ENCODE data around the gene ANTXR1. TPM values are rescaled to one million over a fixed set of nuclear protein-coding genes. Genes with fewer than 3 reads are reported as not detected.

ANTXR1 gene
- total and polyA plus RNA-seq, 9 of the 15 experiments (the other 6 are each of a cell fraction or from before 2014, with no cell fraction given) = 0.07 to 1.00 (median 0.54) TPM

DNA sequence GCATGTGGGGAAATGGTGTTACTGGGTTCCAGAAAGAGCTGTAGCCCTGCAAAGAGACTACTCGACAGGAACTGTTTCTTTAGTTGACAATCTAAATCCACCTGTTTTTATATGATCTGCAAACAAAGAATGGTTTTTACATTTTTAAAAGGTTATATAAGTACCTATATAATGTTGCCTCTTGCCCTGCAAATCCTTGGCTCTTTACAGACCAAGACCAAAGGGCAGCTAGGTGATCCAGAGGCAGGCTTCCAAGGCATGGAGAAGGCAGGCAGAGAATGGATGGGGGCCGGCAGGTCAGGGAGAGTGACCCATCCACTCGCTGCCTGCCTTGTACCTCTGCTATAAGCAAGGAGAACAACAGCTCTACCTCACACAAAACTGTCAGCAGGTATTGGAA lies 173.6 kb downstream of the ANTXR1 start:
- no peaks in the 10 kb centered on the region for H3K9me3 ChIP-seq (replicated peaks; ENCODE audit: control insufficient read depth, insufficient read depth, low read depth, low read length)
- peaks cover 0 to 8% of the 10 kb centered on the region in 2 experiments; a peak in 2 of 5 replicates for H3K4me1 ChIP-seq (replicated peaks in 1 of 2; ENCODE audit: control insufficient read depth in 2 of 2, insufficient read depth in 2 of 2, low read length in 2 of 2)
- no peak overlapping the region for H3K4me2 ChIP-seq (ENCODE audit: insufficient read depth, low read length)
- TF ChIP-seq JUNB (CRISPR knock-in tag; conservative IDR thresholded peaks at IDR 0.05) = no peak
- no peak for TF ChIP-seq ZNF175 (CRISPR knock-in tag; IDR thresholded peaks at IDR 0.05; ENCODE audit: low read depth)
- TF ChIP-seq EP400 (IDR thresholded peaks at IDR 0.05) = no peak
- TF ChIP-seq FOXA1 (IDR thresholded peaks at IDR 0.05; ENCODE audit: borderline replicate concordance) = no peak
- no peak for TF ChIP-seq ADNP (tag; IDR thresholded peaks at IDR 0.05)
- no peak for TF ChIP-seq NFE2 (IDR thresholded peaks at IDR 0.05; ENCODE audit: low read depth)
- no peak for TF ChIP-seq THRB (CRISPR knock-in tag; conservative IDR thresholded peaks at IDR 0.05)
- H3K79me2 ChIP-seq (ENCODE audit: control insufficient read depth, insufficient read depth, low read length) = no peaks in the 10 kb centered on the region
- H3K27ac ChIP-seq (ENCODE audit: extremely low read depth, low read depth, low read length) = no peak overlapping the region
- peaks cover 15 to 34% of the 10 kb centered on the region in 2 experiments for H3K27me3 ChIP-seq (ENCODE audit: control insufficient read depth in 2 of 2, insufficient read depth in 2 of 2, low read length in 2 of 2)
- no peak overlapping the region for H2AFZ ChIP-seq (ENCODE audit: low read depth, low read length)
- intact Hi-C loops (cut with micrococcal nuclease) (no loop called here), in situ Hi-C loops (cut with MboI) (no loop called here)
- no peaks in the 10 kb centered on the region for H3K36me3 ChIP-seq (ENCODE audit: control insufficient read depth, insufficient read depth, low read length)
- DNase-seq (ENCODE audit: extremely low read depth in 1 of 4, low spot score in 3 of 4) = no peak
- H3K4me3 ChIP-seq = no peak overlapping the region
- BruUV-seq (replicated peaks) = no TSS peak
- H3K9me1 ChIP-seq (ENCODE audit: control insufficient read depth, insufficient read depth, low read length) = no peaks in the 10 kb centered on the region
- ATAC-seq = no peak
- 4% methylated on average over 3 of the region's 3 CpGs for WGBS (ENCODE audit: insufficient coverage, low coverage, missing lambda C conversion rate)
- FAIRE-seq = no peak
- H4K20me1 ChIP-seq (replicated peaks; ENCODE audit: control insufficient read depth, insufficient read depth, low read length) = no peaks in the 10 kb centered on the region
- ChIA-PET CTCF (ENCODE audit: low intra/inter-chr PET ratio) (no interaction called here), POLR2A (no interaction called here)
- no peak overlapping the region for H3K9ac ChIP-seq (ENCODE audit: insufficient read depth in 1 of 2, low read depth in 2 of 2, low read length in 2 of 2)
